Esophagus muscularis mucosa (tissue), 4 donors: ENCODE data around the gene TBCD. TPM values are rescaled to one million over a fixed set of nuclear protein-coding genes. Genes with fewer than 3 reads are reported as not detected.

Experiments used
- DNase-seq: peaks from one replicate; pipeline ENCODE4 v3.0.0-alpha.2; 2017; ENCODE audit errors: extremely low spot score
- H3K27ac ChIP-seq, 4 donors: fragments of 200-600 bp; sonication (generic); replicated peaks in 1 of 4; 1 replicate in 3 of 4; 2 replicates in 1 of 4; pipeline ENCODE4 v1.5.1; 2016 to 2019; ENCODE audit warnings: mild to moderate bottlenecking in 1 of 4
- H3K27me3 ChIP-seq, 4 donors: fragments of 200-600 bp; sonication (generic); one replicate each; pipeline versions ENCODE4 v1.5.1 to v1.6.0; 2016 to 2019
- H3K36me3 ChIP-seq, 4 donors: fragments of 200-600 bp; sonication (generic); one replicate each; pipeline ENCODE4 v1.5.1; 2016 to 2019
- H3K4me1 ChIP-seq, 4 donors: fragments of 200-600 bp; sonication (generic); one replicate each; pipeline ENCODE4 v1.5.1; 2016 to 2019
- H3K4me3 ChIP-seq, 4 donors: fragments of 200-600 bp; sonication (generic); 1 replicate in 2 of 4; 2 replicates in 2 of 4; pipeline ENCODE4 v1.5.1; 2016 to 2019; ENCODE audit warnings: mild to moderate bottlenecking in 4 of 4, moderate library complexity in 1 of 4
- H3K9me3 ChIP-seq, 4 donors: fragments of 200-600 bp; sonication (generic); 1 replicate in 3 of 4; 2 replicates in 1 of 4; pipeline ENCODE4 v1.5.1; 2016 to 2019
- CTCF ChIP-seq, 3 experiments: fragments of 200-600 bp in 2 of 3; fragments of 450-650 bp in 1 of 3; sonication (generic) in 2 of 3; IDR thresholded peaks; one replicate each; pipeline ENCODE4 v1.5.1; 2017 to 2019; ENCODE audit warnings: antibody characterized with exemption in 3 of 3, mild to moderate bottlenecking in 2 of 3, moderate library complexity in 1 of 3
- EP300 ChIP-seq: sonication (generic); formaldehyde crosslinking; IDR thresholded peaks from one replicate; pipeline ENCODE4 v1.6.1; 2017; ENCODE audit warnings: antibody characterized with exemption
- POLR2A ChIP-seq: fragments of 450-650 bp; IDR thresholded peaks from one replicate; pipeline ENCODE4 v1.6.1; 2017; ENCODE audit warnings: antibody characterized with exemption, moderate library complexity, mild to moderate bottlenecking, low read depth
- POLR2AphosphoS5 ChIP-seq, 2 donors: sonication (generic); formaldehyde crosslinking; IDR thresholded peaks; one replicate each; pipeline ENCODE4 v1.6.1; 2017; ENCODE audit warnings: antibody characterized with exemption in 2 of 2
- WGBS: methylation state at CpG from one replicate; pipeline ENCODE4 v1.1.5; 2018; 5-methylcytosine and 5-hydroxymethylcytosine counted together
- intact Hi-C: fragments of 100-400 bp; cut with DNase I; formaldehyde crosslinking; loops from one replicate; pipeline ENCODE4 v1.15.1; 2023
- total RNA-seq, 4 donors: library from RNA; depleted of rRNA; stranded (reverse); fragments of >200 nt; gene quantifications; one replicate each; pipeline versions ENCODE4 v1.1.0 to v1.2.1, GENCODE V29; 2016

Gene TBCD
- total RNA-seq, 4 donors from 2014 or later: 38.1 to 56.7 (median 53.6) TPM

- Histone ChIP-seq H3K4me1 (no peaks in the 10 kb centered on the region), H3K36me3 (peaks cover 40 to 47% (median 43%) of the 10 kb centered on the region in 4 donors), H3K4me3 (no peak overlapping the region), H3K27me3 (no peaks in the 10 kb centered on the region), H3K27ac (no peak overlapping the region), H3K9me3 (peaks cover 0 to 40% (median 36%) of the 10 kb centered on the region in 4 donors)
- DNase-seq: no peak
- intact Hi-C loops: no loop called here
- no peak for TF ChIP-seq EP300
- TF ChIP-seq POLR2A: no peak
- TF ChIP-seq POLR2AphosphoS5 (IDR thresholded peaks at IDR 0.05): no peak
- TF ChIP-seq CTCF (IDR thresholded peaks at IDR 0.05): no peak
These were observed 194.2 kb downstream of the TBCD start for GRCh38 chr17:82946081-82946480.

- Histone ChIP-seq H3K36me3 (peaks cover 28 to 35% (median 30%) of the 10 kb centered on the region in 4 donors), H3K27me3 (no peaks in the 10 kb centered on the region), H3K4me3 (no peak overlapping the region), H3K9me3 (peaks cover 0 to 40% (median 36%) of the 10 kb centered on the region in 4 donors), H3K4me1 (no peaks in the 10 kb centered on the region), H3K27ac (no peak overlapping the region)
- intact Hi-C loops: no loop called here
- no peak for TF ChIP-seq POLR2AphosphoS5 (IDR thresholded peaks at IDR 0.05)
- TF ChIP-seq POLR2A: no peak
- TF ChIP-seq CTCF (IDR thresholded peaks at IDR 0.05): no peak
- TF ChIP-seq EP300: no peak
- 97% methylated on average over 6 of the region's 11 CpGs for WGBS
- DNase-seq: no peak
These were observed 195.5 kb downstream of the TBCD start for GRCh38 chr17:82947051-82947991.

DNA sequence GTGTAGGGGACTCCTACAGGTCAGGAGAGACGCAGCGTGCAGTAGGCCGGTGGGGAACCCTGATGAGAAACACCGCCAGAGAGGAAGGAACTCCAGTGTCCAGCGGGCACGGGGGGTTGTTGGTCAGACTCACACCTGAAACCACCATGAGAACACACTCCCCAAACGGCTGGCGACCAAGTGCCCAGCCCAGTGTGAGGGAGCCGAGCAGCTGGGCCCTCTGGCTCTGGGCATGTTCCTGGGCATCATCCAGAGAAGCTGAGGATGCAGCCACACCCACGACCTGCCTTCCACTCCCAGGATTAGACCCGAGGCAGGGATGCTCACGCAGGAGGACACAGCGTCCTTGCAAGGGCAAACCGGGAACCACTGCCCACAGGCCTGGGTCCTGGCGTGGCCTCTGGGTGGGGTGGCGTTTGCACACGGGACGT is 196.2 kb downstream of the TBCD start:
- peaks cover 20 to 27% (median 23%) of the 10 kb centered on the region in 4 donors for H3K36me3 ChIP-seq
- H3K27ac ChIP-seq: no peak overlapping the region
- no peaks in the 10 kb centered on the region for H3K4me1 ChIP-seq
- WGBS: 97% methylated on average over 18 of the region's 18 CpGs
- no peaks in the 10 kb centered on the region for H3K27me3 ChIP-seq
- H3K9me3 ChIP-seq: peaks cover 0 to 44% (median 34%) of the 10 kb centered on the region in 4 donors
- no peak for DNase-seq
- no peak overlapping the region for H3K4me3 ChIP-seq
- intact Hi-C loops: no loop called here
- TF ChIP-seq EP300: no peak
- TF ChIP-seq POLR2A: no peak

DNA sequence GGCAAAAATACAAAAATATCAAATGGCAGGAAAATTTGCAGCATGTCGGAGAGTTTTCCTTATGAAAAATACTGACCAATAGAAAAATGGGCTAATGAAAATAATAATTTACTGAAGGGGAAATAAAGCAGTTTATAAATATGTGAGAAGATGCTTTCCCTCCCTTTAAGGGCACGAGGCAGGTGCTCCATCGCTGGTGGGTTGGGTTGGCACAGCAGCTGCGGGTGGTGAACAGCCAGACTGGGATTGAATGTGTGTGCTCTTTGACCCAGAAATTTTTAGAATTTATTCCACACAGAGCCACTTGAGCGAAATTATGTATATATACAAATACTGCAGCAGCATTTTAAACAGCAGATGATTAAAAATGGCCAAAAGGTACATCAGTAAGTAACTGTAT is 197.1 kb downstream of the TBCD start:
- no peak for DNase-seq
- no peak overlapping the region for H3K27ac ChIP-seq
- H3K4me3 ChIP-seq: no peak overlapping the region
- no peaks in the 10 kb centered on the region for H3K27me3 ChIP-seq
- peaks cover 0 to 45% (median 29%) of the 10 kb centered on the region in 4 donors for H3K9me3 ChIP-seq
- WGBS: 97% methylated on average over 5 of the region's 5 CpGs
- intact Hi-C loops: no loop called here
- H3K36me3 ChIP-seq: peaks cover 11 to 18% (median 14%) of the 10 kb centered on the region in 4 donors
- no peaks in the 10 kb centered on the region for H3K4me1 ChIP-seq
- TF ChIP-seq EP300 (no peak), CTCF (IDR thresholded peaks at IDR 0.05) (no peak), POLR2A (no peak), POLR2AphosphoS5 (IDR thresholded peaks at IDR 0.05) (no peak)

DNA sequence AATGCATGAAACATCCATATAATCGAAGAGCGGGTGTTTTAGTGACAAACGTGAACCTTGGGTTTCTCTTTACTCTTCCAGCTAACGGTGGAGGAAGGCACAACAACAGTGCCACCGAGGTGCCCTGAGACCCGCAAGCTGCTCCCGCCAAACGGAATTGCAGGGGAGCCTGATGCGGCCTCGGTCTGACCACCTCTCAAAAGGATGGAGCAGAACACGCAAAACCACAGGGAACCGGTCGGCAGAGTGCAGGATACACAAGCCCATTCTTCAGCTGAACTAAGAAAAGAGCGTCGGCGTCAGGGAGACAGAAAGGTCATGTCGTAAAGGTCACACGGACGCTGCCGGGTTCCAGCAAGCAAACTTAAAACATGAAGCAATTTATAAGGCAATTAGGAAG is 197.5 kb downstream of the TBCD start:
- intact Hi-C loops: no loop called here
- Histone ChIP-seq H3K27ac (no peak overlapping the region), H3K36me3 (peaks cover 7 to 14% (median 10%) of the 10 kb centered on the region in 4 donors), H3K4me3 (no peak overlapping the region), H3K27me3 (no peaks in the 10 kb centered on the region), H3K9me3 (peaks cover 0 to 42% (median 27%) of the 10 kb centered on the region in 4 donors), H3K4me1 (no peaks in the 10 kb centered on the region)
- DNase-seq: no peak
- no peak for TF ChIP-seq POLR2AphosphoS5 (IDR thresholded peaks at IDR 0.05)
- no peak for TF ChIP-seq CTCF (IDR thresholded peaks at IDR 0.05)
- no peak for TF ChIP-seq EP300
- TF ChIP-seq POLR2A: no peak
- WGBS: 97% methylated on average over 20 of the region's 20 CpGs
